ENCODE results near the gene GRHPR.

Gene GRHPR

DNA sequence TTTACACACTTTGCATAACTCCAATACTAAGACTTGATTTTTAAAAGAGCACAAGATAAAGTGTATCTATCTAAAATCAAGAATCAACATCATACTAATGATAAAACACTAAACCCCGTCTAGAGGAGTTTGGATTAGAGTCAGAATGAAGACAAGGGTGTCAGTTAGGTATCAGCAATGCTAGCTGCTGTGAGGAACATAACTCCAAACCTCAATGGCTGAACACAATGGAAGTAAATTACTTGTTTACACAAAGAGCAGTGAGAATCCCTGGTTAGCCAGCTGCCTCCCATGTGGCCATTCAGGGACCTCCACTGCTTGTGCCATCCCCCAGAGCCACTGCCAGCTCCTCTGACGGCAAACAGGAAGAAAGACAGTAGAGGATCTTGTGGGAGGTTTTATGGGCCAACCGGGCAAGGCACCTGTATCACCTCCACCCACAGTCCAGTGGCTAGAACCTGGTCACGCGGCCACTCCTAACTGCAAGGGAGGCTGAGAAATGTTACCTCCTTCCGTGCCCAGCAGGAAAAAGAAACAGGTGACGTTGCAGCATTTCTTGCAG, 24.0 kb upstream of the GRHPR start:
- DNase-seq (ENCODE audit: low read depth in 2 of 2) = no peak

DNA sequence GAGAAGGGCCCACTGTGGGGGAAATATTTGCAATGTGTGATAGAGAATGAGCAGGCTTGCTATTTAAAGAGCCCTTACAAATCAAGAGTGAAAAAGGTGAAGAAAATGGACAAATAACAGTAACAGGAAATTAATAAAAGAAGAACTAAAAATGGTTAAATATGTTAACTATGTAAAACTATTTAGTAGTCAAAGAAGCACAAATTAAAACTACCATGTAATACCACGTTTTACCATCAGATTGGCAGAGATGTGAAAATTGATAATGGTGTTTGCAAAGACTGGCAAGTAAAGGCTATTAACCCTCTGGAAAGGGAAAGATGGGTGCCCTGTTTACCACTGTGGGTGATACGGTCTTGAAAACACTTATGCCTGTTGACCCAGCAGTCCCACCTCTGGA, 23.2 kb upstream of the GRHPR start:
- no peak for DNase-seq (ENCODE audit: low read depth in 2 of 2)

DNA sequence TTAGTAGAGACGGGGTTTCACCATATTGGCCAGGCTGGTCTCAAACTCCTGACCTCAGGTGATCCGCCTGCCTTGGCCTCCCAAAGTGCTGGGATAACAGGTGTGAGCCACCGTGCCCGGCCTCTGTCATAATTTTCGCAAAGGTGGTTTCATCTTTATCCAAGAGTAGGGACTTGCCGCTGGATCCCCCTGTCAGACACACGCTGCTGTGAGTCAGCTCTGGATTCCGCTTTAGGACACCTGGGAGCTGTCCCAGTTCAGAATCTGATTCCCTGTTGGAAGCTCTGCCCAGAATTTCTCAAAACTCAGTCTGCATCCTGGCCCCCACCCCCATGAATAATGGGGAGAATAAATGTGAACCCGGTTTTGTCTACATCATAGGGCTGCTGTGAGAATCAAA, 17.9 kb upstream of the GRHPR start:
- no peak for DNase-seq (ENCODE audit: low read depth in 2 of 2)

DNA sequence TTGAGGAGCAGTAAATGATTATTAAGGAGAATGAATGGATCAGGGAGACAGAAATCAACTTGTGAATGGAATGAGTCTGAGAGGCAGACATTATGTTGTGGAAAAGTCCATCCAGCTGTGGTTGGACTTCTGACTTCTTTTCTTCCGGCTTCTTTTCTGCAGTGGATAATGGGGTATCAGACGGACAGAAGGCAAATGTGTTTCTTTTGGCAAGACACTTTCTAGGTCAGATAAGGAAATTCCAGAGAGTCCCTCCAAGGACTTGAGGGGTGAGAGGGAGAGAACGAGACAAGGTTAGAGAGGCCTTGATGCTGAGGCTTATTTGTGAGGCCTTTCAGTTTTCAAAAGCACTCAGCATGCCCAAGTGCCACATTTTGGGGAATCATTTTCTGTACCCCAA, 17.1 kb upstream of the GRHPR start:
- no peak for DNase-seq (ENCODE audit: low read depth in 2 of 2)

DNA sequence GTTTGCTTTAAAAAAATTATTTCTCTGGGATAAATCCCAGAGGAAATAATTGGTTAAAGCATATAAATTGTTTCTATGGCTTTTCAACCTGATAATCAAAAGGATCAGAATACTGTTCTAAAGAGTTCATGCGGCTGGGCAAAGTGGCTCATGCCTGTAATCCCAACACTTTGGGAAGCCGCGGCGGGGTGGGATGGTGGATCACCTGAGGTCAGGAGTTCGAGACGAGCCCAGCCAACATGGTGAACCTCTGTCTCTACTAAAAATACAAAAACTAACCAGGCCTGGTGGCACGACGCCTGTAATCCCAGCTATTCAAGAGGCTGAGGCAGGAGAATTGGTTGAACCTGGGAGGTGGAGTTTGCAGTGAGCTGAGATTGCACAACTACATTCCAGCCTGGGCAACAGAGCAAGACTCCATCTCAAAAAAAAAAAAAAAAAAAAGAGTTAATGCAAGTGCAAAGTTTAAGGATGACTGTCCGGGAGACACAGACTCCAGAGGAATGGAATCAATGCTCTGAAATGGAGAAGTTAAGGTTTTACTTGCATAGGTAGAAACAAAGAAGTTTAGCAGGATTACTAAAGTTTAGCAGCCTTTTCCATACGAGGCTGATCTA, 16.6 kb upstream of the GRHPR start:
- DNase-seq (ENCODE audit: low read depth in 2 of 2) = no peak

DNA sequence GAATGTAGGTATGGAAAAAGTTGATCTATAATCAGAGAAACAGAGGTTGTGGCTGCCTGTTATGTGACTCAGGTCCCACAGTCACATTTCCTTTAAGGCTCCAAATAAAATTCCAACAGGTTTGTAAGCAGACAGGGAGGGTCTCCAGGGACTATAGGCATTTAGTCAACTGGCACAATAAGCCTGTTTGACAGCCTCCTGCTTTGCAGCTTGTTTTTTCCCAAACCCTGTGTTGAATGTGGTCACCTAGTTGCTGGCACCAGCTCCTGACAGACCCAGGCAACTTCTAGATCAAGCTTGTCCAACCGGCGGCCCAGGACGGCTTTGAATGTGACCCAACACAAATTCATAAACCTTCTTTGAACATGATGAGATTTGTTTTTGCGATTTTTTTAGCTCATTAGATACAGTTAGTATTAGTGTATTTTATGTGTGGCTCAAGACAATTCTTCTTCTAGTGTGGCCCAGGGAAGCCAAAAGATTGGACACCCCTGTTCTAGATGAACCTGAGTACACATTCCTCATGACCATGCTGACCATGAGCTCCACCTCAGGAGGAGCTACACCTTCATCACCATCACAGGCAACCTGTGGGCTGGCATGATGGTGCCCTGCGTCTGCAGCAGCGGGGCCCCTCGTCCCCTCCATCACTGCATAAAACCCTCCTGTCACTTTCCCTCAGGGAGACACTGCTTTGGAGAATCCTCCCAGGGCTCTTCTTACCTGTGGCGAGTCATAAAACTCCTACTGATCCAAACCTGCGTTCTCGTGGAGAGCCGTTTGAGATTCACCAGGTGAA, 15.7 kb upstream of the GRHPR start:
- no peak for DNase-seq (ENCODE audit: low read depth in 2 of 2)

DNA sequence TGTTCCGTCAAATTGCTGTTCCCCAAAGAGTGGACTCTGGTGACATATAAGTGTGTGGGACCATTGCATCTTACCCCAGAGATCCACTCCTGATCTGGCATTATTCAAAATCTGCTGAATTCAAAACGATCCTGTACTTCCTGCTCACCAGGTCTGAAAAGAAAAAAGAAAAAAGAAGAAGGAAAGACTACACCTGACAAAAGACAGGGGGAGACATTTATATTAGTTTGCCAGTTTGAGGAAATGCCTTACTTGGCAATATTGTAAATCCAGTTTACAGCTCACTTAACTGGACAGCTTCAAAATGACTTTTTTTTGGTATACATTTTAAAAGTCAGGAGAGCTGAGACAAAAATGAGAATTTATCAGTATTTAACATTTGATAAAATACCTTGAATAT, 15.0 kb upstream of the GRHPR start:
- DNase-seq (ENCODE audit: low read depth in 2 of 2) = no peak

DNA sequence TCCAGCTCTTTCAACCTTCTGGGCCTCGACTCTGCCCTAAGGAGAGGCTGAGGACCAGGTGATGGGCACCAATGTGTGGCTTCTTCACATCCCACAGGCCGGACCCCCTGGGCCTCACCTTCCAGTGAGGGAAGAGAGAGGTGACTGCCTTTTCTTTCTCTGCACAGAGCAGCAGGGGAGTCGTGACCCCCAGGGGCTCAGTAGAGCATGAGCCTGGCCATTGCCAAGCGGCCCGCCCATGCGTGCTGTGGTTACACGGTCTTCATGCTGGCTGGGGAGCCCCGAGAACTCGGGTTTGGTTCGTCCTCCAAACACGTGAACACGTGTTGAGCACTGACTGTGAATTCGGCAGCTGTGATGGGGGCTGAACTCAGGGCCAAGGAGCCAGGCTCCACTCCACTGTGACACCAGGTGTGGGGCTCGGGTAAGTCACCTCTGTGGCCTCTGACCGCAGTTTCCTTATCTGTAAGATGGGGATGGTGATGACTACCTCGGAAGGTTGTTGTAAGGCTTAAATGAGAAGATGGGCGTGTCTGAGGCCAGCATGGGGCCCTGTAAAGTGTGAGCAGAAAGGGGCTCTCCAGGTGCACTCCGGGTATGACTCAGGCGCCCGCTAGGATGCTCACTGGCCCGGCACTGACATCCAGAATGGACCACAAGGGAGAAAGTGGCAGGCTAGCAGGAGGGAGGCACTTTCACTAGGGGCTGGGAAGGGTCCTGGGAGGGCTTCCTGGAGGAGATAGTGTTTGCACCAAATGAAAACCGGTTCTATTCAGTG, 13.4 kb upstream of the GRHPR start:
- peak; percentile 13 to 56 for DNase-seq (ENCODE audit: low read depth in 2 of 2)

DNA sequence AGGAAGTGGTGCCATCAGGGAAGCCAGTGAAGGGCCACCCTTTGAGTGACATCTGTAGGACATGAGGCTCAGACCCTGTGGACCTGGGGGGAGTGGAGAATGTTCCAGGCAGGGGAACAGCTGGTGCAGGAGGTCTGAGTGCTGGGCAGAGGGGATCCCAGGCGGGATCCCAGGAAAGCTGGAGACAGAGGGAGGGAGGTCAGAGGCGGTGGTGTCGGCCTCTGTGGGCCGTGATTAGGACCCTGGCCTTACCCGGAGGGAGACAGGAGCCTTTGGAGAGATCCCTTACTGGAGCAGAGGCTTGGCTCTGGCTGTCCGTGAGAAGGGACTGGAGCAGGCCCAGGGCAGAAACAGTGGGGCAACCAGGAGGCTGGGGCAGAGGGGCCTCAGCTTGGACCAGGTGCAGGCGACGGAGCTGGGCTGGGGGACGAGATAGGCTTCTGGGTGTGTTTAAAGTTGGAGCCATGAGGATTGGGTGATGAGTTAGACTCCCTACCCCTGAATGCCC, 12.1 kb upstream of the GRHPR start:
- no peak for DNase-seq (ENCODE audit: low read depth in 2 of 2)

DNA sequence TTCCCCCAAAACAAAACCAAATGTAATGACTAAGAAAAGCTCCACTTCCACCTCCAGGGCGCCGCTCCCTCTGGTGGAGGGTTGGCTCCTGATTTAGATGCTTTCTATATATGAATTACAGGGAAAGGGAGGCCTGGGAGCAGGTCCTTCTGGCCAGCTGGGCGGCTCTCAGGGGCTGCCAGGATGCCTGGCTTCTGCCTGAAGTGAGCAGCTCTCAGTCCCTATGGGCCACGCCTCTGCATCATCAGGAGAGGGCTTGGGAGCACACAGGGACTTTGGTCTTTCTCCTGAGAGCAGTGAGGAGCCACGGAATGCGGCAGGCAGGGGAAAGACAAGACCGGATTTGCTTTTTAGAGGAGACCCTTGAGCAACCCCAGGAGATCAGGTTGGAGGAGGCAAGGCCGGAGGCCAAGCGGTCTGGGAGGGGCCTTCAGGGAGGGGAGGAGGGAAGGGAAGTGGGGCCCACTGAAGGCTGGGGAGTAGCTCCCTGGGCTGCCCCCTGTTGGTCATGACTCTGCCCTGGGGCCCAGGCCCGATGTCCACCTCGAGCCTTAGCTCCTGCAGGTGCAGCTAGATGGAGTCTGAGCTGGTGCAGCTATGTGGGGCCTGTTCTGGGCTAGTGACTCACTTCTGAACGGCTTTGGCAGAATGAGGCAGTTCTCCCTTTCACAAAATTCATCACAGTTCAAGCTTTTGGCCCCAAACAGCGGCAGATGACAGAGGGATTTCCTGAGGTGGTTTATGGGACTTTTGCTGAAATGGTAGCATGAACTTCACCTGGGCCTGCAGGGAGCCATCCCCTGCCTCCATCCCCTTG, 11.3 kb upstream of the GRHPR start:
- no peak for DNase-seq (ENCODE audit: low read depth in 2 of 2)

DNA sequence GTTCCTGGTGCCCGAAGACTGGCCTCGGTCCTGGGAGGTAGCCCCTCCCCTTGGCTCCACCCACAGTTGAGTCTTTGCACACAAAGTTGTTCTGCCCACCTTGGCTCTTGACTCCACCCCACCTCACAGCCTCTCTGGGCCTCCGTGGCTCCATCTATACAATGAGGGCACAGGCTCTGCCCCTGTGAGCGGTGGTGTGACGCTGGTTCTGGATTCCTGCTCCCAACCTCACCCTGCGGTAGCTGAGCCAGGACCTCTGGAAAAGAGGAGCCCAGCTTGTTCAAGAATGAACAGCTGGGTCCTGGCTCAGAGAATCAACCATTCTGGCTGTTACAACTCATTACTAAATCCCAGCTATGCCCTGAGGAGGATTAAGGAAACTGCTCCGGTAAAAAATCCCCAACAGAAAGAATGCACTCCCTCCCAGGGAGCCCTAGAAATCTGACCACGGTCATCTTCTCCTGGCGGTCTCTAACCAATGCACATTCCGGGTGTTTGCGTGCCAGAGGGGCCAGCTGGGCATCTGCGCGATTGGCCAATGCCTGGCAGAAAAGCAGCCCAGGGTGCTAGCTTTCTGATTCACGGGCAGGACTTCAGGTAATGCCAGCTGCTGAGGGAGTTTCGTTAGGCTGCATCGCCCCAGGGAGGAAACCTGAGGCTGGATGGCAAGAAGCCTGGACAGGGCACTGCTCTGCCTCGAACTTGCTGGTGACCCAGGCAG, 9.9 kb upstream of the GRHPR start:
- DNase-seq (ENCODE audit: low read depth in 2 of 2) = no peak

DNA sequence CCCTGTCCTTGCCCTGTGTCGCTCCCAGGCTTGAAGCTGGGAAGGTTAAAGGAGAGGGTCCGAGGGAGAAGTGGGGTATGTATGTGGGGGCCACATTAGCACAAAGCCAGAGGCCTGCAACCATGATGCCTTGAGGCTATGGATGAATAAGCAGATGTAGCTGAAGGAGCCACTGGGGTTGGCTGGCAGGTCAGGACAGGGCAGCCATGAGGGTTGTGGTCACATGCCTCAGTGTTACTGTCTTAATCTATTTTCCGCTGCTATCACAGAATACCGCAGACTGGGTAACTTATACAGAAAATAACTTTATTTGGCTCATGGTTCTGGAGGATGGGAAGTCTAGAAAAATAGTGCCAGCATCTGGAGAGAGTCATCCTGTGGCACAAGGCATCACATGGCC, 9.2 kb upstream of the GRHPR start:
- no peak for DNase-seq (ENCODE audit: low read depth in 2 of 2)

DNA sequence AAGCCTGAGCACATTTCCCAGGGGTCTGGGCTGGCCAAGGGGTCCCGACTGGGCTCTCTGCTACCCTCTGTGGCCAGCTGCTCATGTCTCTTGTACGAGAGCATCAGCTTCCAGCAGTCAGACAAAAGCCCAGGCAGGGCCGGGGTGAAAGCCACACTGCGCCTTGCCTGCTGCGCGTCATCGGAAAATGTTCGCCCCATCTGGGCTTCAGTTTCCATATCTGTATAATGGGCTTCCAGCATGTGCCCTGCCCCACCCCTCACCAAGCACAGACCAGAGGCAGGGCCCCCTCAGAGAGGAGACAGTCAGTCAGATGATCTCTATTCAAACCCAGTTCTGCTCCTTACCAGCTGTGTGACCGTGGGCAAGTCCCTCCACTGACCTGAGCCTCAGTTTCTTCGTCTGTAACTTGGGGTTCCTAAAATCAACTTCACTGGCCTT, 8.0 kb upstream of the GRHPR start:
- no peak for DNase-seq (ENCODE audit: low read depth in 2 of 2)

DNA sequence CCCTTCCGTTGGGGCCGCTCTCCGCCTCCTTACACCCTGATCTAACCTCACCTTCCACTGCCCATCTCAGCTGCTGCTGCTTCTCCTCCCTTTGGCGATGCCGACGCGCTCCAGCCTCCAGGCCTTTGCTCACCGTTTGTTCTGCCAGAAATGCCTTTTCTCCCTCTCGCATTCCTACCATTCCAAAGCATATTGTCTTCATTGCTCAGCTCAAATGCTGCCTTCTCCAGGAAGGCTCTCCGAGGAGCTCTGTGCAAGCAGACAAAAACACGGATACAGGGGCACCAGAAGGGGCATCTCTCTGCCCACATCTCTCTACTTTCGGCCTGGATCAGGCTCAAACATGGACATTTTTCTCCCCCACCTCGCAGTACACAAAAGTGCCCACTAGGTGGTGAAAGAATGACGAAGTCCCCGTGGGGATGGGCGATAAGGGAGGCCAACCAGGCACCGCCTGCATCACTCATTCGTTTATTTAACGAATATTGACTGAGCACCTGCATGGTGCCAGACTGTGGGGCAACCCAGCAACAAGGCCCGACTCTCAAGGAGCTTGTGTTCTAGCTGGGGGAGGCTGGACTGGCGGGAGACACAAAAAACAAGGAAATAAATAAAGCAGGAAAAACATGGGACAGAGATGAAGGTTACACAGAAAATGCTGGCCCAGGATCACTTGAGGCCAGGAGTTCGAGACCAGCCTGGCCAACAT, 7.3 kb upstream of the GRHPR start:
- peak; percentile 47 to 53 for DNase-seq (ENCODE audit: low read depth in 2 of 2)

DNA sequence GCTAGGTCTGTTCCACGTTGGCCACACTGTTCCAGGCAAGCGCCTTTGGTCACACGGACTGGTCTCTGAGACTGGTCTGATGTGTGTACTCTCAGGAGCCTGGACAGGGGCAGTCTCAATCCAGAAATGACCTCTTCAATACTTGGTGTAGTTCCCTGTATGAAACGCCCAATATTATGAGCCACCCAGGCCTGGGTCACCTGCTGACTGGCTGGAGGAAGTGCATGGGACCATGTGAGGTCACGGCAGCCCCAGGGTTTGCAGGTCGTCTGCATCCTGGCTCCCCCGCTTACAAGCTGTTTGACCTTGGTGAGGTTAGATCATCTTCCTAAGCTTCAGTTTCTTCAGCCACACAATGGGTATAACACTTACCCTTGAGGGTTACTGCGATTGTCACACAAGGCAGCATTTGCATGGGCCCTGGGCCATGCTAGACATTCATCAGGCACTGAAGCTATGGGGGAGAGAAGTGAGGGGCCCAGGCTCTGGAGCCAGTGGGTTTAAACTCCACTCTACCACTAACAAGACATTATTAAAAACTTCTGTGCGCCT, 5.2 kb upstream of the GRHPR start:
- DNase-seq (ENCODE audit: low read depth in 2 of 2) = no peak

DNA sequence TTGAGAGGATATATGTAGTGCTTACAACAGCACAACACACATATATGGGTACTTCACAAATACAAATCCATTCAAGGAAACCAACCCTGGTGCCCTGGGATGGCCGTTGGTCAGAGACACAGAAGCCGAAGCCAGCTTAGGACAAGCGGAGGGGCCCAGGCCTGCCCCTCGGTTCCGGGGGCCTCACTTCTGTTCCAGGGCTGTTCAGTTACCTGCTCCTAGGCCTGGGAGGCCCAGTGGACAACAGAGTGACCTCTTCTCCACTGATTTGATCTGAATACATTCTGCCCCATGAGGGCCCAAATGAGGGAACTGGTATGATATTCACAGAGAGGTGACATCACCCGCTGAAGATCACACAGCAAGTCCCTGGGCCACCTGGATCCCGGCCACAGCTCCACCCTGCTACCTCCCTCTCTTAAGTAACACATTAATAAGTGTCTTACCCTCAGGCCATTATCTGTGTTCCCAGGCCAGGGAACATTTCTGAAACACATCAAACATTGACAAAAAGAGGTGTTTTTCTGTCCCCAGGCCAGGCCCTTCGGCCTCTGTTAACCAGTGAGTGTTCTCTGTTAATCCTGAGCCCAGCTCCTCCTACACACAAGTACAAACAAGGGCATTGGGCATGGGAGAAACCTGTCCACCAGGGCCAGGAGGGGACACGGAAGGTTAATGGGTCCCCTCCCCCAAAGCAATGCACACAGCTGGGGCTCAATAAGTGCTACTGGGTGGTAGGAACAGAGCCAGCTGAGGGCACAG, 4.5 kb upstream of the GRHPR start:
- DNase-seq (ENCODE audit: low read depth in 2 of 2) = no peak

DNA sequence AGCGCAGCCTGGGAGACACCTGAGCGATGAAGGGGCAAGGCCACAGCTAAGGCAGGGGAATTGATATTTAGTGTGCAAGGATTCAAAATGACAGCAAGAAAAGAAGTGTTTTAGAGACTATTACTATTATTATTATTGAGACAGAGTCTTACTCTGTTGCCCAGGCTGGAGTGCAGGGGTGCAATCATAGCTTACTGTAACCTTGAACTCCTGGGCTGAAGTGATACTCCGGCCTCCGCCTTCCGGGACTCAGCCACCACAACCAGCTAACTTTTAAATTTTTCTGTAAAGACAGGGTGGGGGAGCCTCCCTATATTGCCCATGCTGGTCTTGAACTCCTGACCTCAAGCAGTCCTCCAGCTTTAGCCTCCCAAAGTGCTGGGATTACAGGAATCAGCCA, 3.3 kb upstream of the GRHPR start:
- DNase-seq (ENCODE audit: low read depth in 2 of 2) = no peak

DNA sequence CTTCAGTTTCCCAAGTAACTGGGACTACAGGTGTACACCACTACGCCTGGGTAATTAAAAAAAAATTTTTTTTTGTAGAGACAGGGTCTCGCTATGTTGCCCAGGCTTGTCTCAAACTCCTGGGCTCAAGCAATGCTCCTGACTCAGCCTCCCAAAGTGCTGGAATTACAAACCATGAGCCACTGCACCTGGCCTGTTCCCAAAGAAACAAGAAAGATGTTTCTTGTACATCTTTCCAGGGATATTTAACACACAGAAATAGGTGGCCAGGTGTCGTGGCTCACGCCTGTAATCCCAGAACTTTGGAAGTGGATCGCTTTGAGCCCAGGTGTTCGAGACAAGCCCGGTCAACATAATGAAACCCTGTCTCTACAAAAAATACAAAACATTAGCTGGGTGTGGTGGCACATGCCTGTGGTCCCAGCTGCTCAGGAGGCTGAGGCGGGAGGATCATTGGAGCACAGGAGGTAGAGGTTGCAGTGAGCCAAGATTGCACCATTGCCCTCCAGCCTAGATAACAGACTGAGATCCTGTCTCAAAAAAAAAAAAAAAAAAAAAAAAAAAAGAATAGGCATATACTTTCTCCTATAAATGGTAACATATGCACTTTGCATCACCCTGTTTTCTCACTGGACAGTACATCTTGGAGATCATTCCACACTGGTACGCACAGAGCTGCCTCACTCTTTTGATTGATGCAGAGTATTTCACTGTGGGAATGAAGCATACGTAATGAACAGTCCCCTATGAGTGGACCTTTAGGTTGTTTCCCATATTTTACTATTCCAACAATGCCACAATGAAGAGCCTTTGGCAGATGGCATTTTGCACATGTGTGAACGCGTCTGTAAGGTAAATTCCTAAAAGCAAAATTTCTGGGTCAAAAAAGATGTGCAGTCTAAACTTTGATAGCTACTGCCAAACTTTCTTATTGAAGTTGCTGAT, 2.0 kb upstream of the GRHPR start:
- DNase-seq (ENCODE audit: low read depth in 2 of 2) = no peak

Measured in activated CD8-positive, alpha-beta memory T cell treated with anti-CD3 and anti-CD28 coated beads for 4 hours (primary cell).